RWPE1 (cell line): ENCODE data around the gene MBD4.
"Not testable (repeated sequence)": the region's sequence is repeated elsewhere in the genome, so short reads cannot be mapped to it uniquely, and the experiment has no call there.

Experiments
- CTCF ChIA-PET: fragments of 350-600 bp; sonication (Branson Sonifier 250); formaldehyde crosslinking; extraction: SDS; loops from one replicate; lab custom pipeline; 2021; lab: Yijun Ruan, JAX
- POLR2A ChIA-PET: fragments of 400-600 bp; formaldehyde crosslinking; extraction: SDS; loops from one replicate; lab custom pipeline; 2020; ENCODE audit warnings: antibody characterized with exemption; ENCODE audit not compliant: low non-redundant PET; lab: Yijun Ruan, JAX
- DNase-seq: peaks from one replicate; pipeline ENCODE4 v3.0.0; 2012; ENCODE audit warnings: low spot score
- H3K27ac ChIP-seq: fragments of 450-650 bp; 2 replicates; pipeline ENCODE4 v1.5.1; 2017
- TF ChIP-seq, protein P1 (sequence below): fragments of 450-650 bp; conservative IDR thresholded peaks from 2 replicates; pipeline ENCODE4 v1.5.1; 2017; ENCODE audit warnings: low read depth, mild to moderate bottlenecking

MBD4 gene

DNA sequence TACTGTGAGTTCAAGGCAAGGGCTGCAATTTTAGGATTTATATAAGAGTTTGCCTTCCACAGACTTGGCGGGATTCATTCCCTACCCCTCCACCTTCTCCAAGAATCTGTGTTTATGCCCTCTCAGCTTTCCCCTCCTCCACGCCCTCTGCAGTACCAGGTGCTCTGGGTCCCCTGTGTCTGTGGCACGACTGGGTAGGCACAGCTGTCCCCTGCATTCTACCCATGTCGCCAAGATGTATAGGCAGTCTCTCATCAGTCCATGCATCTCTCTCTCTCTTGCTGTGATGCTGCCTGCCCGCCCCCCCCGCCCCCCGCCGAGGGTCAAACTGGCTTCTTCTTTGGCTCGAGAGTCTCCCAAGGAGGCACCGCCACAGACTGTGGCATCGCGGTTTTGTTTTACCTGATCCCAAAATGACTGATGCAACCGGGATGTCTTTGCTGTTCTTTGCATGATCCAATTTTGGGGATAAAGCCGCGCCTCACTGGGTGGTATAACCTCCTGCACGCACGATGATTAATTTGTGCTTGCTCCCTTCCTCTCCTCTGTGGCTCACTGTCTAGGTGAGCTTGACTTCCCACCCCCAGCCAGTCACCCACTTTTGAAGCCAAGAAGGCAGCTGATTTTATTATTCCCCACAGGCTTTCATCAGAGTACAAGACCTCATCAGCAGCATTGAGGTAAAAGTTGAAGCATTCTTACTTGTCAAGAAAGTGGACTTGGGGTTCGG is 55.0 kb downstream of the MBD4 start:
- ChIA-PET POLR2A (no interaction called here), CTCF (no interaction called here)
- TF ChIP-seq, protein P1, sequence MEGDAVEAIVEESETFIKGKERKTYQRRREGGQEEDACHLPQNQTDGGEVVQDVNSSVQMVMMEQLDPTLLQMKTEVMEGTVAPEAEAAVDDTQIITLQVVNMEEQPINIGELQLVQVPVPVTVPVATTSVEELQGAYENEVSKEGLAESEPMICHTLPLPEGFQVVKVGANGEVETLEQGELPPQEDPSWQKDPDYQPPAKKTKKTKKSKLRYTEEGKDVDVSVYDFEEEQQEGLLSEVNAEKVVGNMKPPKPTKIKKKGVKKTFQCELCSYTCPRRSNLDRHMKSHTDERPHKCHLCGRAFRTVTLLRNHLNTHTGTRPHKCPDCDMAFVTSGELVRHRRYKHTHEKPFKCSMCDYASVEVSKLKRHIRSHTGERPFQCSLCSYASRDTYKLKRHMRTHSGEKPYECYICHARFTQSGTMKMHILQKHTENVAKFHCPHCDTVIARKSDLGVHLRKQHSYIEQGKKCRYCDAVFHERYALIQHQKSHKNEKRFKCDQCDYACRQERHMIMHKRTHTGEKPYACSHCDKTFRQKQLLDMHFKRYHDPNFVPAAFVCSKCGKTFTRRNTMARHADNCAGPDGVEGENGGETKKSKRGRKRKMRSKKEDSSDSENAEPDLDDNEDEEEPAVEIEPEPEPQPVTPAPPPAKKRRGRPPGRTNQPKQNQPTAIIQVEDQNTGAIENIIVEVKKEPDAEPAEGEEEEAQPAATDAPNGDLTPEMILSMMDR: no peak
- DNase-seq: no peak
- no peak overlapping the region for H3K27ac ChIP-seq

DNA sequence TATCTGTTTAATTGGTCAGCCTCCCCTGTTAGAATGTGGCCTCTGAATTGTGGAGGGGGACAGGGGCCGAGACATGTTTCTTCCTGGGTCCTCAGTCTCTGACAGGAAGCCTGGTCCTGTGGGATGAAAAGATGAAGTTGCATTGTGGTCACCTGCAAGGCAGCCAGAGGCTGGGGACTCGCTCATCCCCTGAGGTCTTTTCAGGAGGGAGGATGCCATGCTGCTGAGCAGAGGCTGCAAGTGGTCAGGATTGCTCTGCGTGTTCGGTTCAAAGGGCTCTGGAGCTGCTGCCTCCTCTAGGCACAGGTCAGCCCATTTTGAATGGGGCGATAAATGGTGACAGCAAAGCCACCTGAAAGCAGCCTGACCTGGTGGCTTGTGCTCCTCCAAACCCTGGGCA is 55.6 kb downstream of the MBD4 start:
- DNase-seq, POLR2A ChIA-PET, H3K27ac ChIP-seq, CTCF ChIA-PET: not testable (repeated sequence)

- POLR2A ChIA-PET: no interaction called here
- CTCF ChIA-PET: interaction anchor here (0.5 to 0.8 kb wide), 6 partner anchors 14 to 1070 kb away, joined by 3 to 5 read pairs (median 4); no protein-coding TSS in a partner anchor
- no peak overlapping the region for H3K27ac ChIP-seq
- DNase-seq: peak; percentile 78
- TF ChIP-seq, protein P1: peak; percentile 80
Measured at GRCh38 chr3:129383292-129383860, 56.4 kb downstream of the MBD4 start.

- DNase-seq: no peak
- POLR2A ChIA-PET: interaction anchor here (0.6 kb wide), 1 partner anchor 17 kb away, joined by 4 read pairs; no protein-coding TSS in a partner anchor
- CTCF ChIA-PET: no interaction called here
- TF ChIP-seq, protein P1: no peak
- H3K27ac ChIP-seq: no peak overlapping the region
Measured at GRCh38 chr3:129382366-129382765, 57.4 kb downstream of the MBD4 start.
